GM23338 (cell line): ENCODE results near the gene TNRC18. TPM values are rescaled to one million over a fixed set of nuclear protein-coding genes. Genes with fewer than 3 reads are reported as not detected.
A peak's percentile ranks its signal among the peaks of the same experiment; 100 is the strongest.

Experiments
- ATAC-seq: fragments of 200-7000 bp; cut with Tn5 transposase; 3 replicates; pipeline ENCODE4 v1.9.1; 2020
- DNase-seq: peaks from one replicate; pipeline ENCODE4 v3.0.0-alpha.2; 2015; ENCODE audit warnings: low spot score
- H2AFZ ChIP-seq: fragments of 200-600 bp; sonication (generic); 2 replicates; pipeline ENCODE4 v1.8.0; 2016; ENCODE audit warnings: antibody characterized with exemption, mild to moderate bottlenecking, moderate library complexity
- H3F3A ChIP-seq: fragments of 200-600 bp; sonication (generic); replicated peaks from 2 replicates; pipeline ENCODE4 v1.8.0; 2017; ENCODE audit warnings: antibody characterized with exemption, mixed run types, low read depth
- H3K27ac ChIP-seq: fragments of 200-600 bp; sonication (generic); 2 replicates; pipeline ENCODE4 v1.6.1; 2016; ENCODE audit warnings: low read depth
- H3K27me3 ChIP-seq: fragments of 200-600 bp; sonication (generic); 2 replicates; pipeline ENCODE4 v1.8.0; 2016; ENCODE audit warnings: mild to moderate bottlenecking, mixed run types, moderate library complexity; ENCODE audit not compliant: insufficient read depth
- H3K36me3 ChIP-seq: fragments of 200-600 bp; sonication (generic); 2 replicates; pipeline ENCODE4 v1.8.0; 2016; ENCODE audit warnings: mild to moderate bottlenecking; ENCODE audit not compliant: insufficient read depth
- H3K4me1 ChIP-seq: fragments of 200-600 bp; sonication (generic); 2 replicates; pipeline ENCODE4 v1.8.0; 2016; ENCODE audit warnings: mild to moderate bottlenecking, moderate library complexity; ENCODE audit not compliant: insufficient read depth
- H3K4me2 ChIP-seq: fragments of 200-600 bp; sonication (generic); 2 replicates; pipeline ENCODE4 v1.7.1; 2017; ENCODE audit warnings: mixed run types
- H3K4me3 ChIP-seq: fragments of 200-600 bp; sonication (generic); 2 replicates; pipeline ENCODE4 v1.6.1; 2016; ENCODE audit warnings: mixed run types
- H3K79me2 ChIP-seq: fragments of 200-600 bp; sonication (generic); replicated peaks from 2 replicates; pipeline ENCODE4 v1.8.0; 2017; ENCODE audit warnings: mild to moderate bottlenecking; ENCODE audit not compliant: insufficient read depth
- H3K9me2 ChIP-seq: fragments of 200-600 bp; sonication (generic); 2 replicates; pipeline ENCODE4 v1.8.0; 2017; ENCODE audit not compliant: insufficient read depth
- H4K20me1 ChIP-seq: fragments of 200-600 bp; sonication (generic); replicated peaks from 2 replicates; pipeline ENCODE4 v1.8.0; 2017; ENCODE audit warnings: mild to moderate bottlenecking; ENCODE audit not compliant: insufficient read depth
- H3K27ac Mint-ChIP-seq: 2 replicates; pipeline ENCODE4 v1.8.0; 2020; ENCODE audit warnings: inconsistent platforms, mild to moderate bottlenecking, moderate library complexity, mixed read lengths
- H3K27me3 Mint-ChIP-seq: 3 replicates; pipeline ENCODE4 v1.8.0; 2022; ENCODE audit warnings: low read depth, mild to moderate bottlenecking, moderate library complexity, mixed read lengths, inconsistent platforms; ENCODE audit not compliant: insufficient read depth, poor library complexity
- H3K36me3 Mint-ChIP-seq: 3 replicates; pipeline ENCODE4 v1.8.0; 2021; ENCODE audit warnings: low read depth, mild to moderate bottlenecking, inconsistent platforms, moderate library complexity, mixed read lengths
- H3K4me1 Mint-ChIP-seq: 3 replicates; pipeline ENCODE4 v1.8.0; 2020; ENCODE audit warnings: mild to moderate bottlenecking, inconsistent platforms, mixed read lengths
- H3K4me3 Mint-ChIP-seq: 3 replicates; pipeline ENCODE4 v1.8.0; 2021; ENCODE audit warnings: moderate library complexity, mild to moderate bottlenecking, inconsistent platforms, mixed read lengths
- H3K9me3 Mint-ChIP-seq: 3 replicates; pipeline ENCODE4 v1.8.0; 2020; ENCODE audit warnings: moderate library complexity, mild to moderate bottlenecking, inconsistent platforms, mixed read lengths
- NANOG ChIP-seq: IDR thresholded peaks from 2 replicates; pipeline ENCODE4 v1.6.1; 2016; ENCODE audit warnings: antibody characterized with exemption, borderline replicate concordance
- POLR2AphosphoS5 ChIP-seq: IDR thresholded peaks from 2 replicates; pipeline ENCODE4 v1.6.1; 2016; ENCODE audit warnings: antibody characterized with exemption, low read depth
- STAT1 ChIP-seq: IDR thresholded peaks from one replicate; pipeline ENCODE4 v1.6.1; 2016; ENCODE audit warnings: antibody characterized with exemption; ENCODE audit not compliant: unreplicated experiment
- ZNF114 ChIP-seq: fragments of 250-450 bp; sonication (Bioruptor Pico); IDR thresholded peaks from 2 replicates; pipeline ENCODE4 v1.5.0; 2020; ENCODE audit warnings: mild to moderate bottlenecking, moderate library complexity
- ZNF331 ChIP-seq: fragments of 250-450 bp; sonication (Bioruptor Pico); IDR thresholded peaks from 2 replicates; pipeline ENCODE4 v1.5.0; 2020; ENCODE audit warnings: low read depth, mild to moderate bottlenecking, moderate library complexity
- polyA plus RNA-seq: library from polyadenylated mRNA; unstranded; fragments of >200 nt; fragmentation: Nextera tagmentation; extraction: Ambion mirVana; gene quantifications from 2 replicates; pipeline ENCODE4 v1.2.1, GENCODE V29; 2016
- total RNA-seq: library from RNA; depleted of rRNA; stranded (reverse); fragments of >200 nt; shearing (Covaris generic); gene quantifications from 2 replicates; pipeline ENCODE4 v1.2.3, GENCODE V29; 2014
- TF ChIP-seq, protein P1 (sequence below): IDR thresholded peaks from 2 replicates; pipeline ENCODE4 v1.6.1; 2016; ENCODE audit warnings: antibody characterized with exemption
- TF ChIP-seq, protein P2 (sequence below): IDR thresholded peaks from one replicate; pipeline ENCODE4 v1.6.1; 2018; ENCODE audit warnings: antibody characterized with exemption; ENCODE audit not compliant: unreplicated experiment
- TF ChIP-seq, protein P3 (sequence below), 2 experiments: fragments of 200-600 bp in 1 of 2; sonication (generic) in 1 of 2; conservative IDR thresholded peaks; 2 replicates each; pipeline versions ENCODE4 v1.5.1 to v1.6.1; 2016 to 2017; ENCODE audit warnings: antibody characterized with exemption in 2 of 2, low read depth in 2 of 2, mild to moderate bottlenecking in 2 of 2, moderate library complexity in 1 of 2

Gene TNRC18
- total and polyA plus RNA-seq, 2 experiments from 2014 or later: 2.1 to 17.5 TPM

DNA sequence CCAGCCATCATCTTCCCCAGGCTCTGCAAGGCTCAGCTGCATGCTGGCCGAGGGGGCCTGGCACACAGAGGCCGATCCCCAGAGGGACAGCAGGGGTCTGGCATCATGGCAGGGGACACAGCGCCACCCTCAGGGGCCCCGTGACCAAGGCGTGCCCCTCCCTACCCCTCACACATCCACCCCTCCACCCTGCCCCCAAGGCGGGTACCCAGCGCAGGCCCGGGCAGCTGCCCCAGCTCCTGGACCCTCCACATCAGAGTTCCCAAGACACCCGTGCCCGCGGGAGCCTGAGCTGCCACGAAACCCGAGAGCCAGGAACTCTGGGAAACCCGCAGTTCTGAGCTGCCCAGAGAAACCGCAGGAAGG lies 46.5 kb upstream of the TNRC18 start:
- H3K4me1 Mint-ChIP-seq: no peaks in the 10 kb centered on the region; the same call in 2 of the 3 replicates

DNA sequence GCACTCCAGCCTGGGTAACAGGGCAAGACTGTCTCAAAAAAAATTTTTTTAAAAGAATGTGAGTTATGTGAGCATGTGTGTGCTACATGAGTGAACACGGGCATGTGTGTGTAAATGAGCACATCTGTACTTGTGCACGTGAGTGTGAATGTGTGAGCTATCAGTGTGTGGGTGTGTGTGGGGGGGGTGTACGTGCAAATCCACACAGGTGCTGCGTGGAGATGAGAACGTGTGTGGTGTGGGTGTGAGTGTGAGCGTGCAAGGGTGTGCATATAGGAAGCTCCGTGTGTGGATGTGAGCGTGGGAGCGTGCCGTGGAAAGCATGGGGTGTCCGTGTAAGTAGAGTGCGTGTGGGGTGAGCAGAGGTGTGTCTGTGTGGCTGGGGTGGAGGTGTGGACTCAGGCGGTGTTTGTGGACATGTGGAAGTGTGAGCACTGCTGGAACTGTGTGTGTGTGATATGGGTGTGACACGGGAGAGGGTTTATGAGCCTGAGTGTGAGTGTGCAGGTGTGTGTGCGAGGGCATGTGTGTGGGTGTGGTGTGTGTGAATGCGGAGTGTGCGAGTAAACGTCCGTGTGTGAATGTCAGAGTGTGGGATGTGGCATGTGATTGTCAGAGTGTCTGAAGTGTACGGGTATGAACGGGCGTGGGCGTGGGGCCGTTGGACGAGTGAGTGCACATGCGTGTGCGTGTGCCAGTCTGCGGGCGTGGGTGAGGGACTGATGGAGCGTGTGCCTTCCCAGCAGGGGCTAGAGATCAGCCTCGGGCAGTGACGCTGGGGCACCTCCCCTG lies 45.9 kb upstream of the TNRC18 start:
- H3K27me3 ChIP-seq: no peaks in the 10 kb centered on the region
- H3K4me3 Mint-ChIP-seq: no peak overlapping the region
- H3K27me3 Mint-ChIP-seq: peaks cover 10% of the 10 kb centered on the region
- H4K20me1 ChIP-seq: no peaks in the 10 kb centered on the region
- TF ChIP-seq ZNF331 (CRISPR knock-in tag) (no peak), STAT1 (no peak), POLR2AphosphoS5 (no peak), NANOG (no peak), ZNF114 (CRISPR knock-in tag) (no peak)
- TF ChIP-seq, protein P1, sequence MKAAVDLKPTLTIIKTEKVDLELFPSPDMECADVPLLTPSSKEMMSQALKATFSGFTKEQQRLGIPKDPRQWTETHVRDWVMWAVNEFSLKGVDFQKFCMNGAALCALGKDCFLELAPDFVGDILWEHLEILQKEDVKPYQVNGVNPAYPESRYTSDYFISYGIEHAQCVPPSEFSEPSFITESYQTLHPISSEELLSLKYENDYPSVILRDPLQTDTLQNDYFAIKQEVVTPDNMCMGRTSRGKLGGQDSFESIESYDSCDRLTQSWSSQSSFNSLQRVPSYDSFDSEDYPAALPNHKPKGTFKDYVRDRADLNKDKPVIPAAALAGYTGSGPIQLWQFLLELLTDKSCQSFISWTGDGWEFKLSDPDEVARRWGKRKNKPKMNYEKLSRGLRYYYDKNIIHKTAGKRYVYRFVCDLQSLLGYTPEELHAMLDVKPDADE: no peak
- TF ChIP-seq, protein P2, sequence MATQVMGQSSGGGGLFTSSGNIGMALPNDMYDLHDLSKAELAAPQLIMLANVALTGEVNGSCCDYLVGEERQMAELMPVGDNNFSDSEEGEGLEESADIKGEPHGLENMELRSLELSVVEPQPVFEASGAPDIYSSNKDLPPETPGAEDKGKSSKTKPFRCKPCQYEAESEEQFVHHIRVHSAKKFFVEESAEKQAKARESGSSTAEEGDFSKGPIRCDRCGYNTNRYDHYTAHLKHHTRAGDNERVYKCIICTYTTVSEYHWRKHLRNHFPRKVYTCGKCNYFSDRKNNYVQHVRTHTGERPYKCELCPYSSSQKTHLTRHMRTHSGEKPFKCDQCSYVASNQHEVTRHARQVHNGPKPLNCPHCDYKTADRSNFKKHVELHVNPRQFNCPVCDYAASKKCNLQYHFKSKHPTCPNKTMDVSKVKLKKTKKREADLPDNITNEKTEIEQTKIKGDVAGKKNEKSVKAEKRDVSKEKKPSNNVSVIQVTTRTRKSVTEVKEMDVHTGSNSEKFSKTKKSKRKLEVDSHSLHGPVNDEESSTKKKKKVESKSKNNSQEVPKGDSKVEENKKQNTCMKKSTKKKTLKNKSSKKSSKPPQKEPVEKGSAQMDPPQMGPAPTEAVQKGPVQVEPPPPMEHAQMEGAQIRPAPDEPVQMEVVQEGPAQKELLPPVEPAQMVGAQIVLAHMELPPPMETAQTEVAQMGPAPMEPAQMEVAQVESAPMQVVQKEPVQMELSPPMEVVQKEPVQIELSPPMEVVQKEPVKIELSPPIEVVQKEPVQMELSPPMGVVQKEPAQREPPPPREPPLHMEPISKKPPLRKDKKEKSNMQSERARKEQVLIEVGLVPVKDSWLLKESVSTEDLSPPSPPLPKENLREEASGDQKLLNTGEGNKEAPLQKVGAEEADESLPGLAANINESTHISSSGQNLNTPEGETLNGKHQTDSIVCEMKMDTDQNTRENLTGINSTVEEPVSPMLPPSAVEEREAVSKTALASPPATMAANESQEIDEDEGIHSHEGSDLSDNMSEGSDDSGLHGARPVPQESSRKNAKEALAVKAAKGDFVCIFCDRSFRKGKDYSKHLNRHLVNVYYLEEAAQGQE: no peak
- DNase-seq: no peak
- H3K27ac Mint-ChIP-seq: no peak overlapping the region
- no peak overlapping the region for H3K4me3 ChIP-seq
- H3K4me1 Mint-ChIP-seq: no peaks in the 10 kb centered on the region; the same call in 2 of the 3 replicates
- H3K4me2 ChIP-seq: no peak overlapping the region
- ATAC-seq: no peak
- no peak overlapping the region for H3K27ac ChIP-seq
- no peak overlapping the region for H2AFZ ChIP-seq
- H3K79me2 ChIP-seq: no peaks in the 10 kb centered on the region
- H3K4me1 ChIP-seq: no peaks in the 10 kb centered on the region
- H3K36me3 Mint-ChIP-seq: no peaks in the 10 kb centered on the region; the same call in 2 of the 3 replicates
- no peaks in the 10 kb centered on the region for H3K36me3 ChIP-seq
- no peaks in the 10 kb centered on the region for H3F3A ChIP-seq
- no peaks in the 10 kb centered on the region for H3K9me2 ChIP-seq
- no peaks in the 10 kb centered on the region; the same call in 2 of the 3 replicates for H3K9me3 Mint-ChIP-seq

More for the DNA sequence above, 46.5 kb upstream of the TNRC18 start:
- Histone ChIP-seq H3F3A (no peaks in the 10 kb centered on the region), H3K27me3 (no peaks in the 10 kb centered on the region), H3K36me3 (no peaks in the 10 kb centered on the region), H3K9me2 (no peaks in the 10 kb centered on the region), H3K27ac (no peak overlapping the region), H3K4me3 (no peak overlapping the region), H3K4me1 (no peaks in the 10 kb centered on the region), H3K4me2 (no peak overlapping the region), H3K79me2 (no peaks in the 10 kb centered on the region), H4K20me1 (no peaks in the 10 kb centered on the region), H2AFZ (no peak overlapping the region)
- Mint-ChIP-seq H3K9me3 (no peaks in the 10 kb centered on the region; the same call in 2 of the 3 replicates), H3K36me3 (no peaks in the 10 kb centered on the region; the same call in 2 of the 3 replicates), H3K27ac (no peak overlapping the region), H3K27me3 (peaks cover 10% of the 10 kb centered on the region), H3K4me3 (no peak overlapping the region)
- ATAC-seq (peak; percentile 64), DNase-seq (peak; percentile 25)
- TF ChIP-seq ZNF331 (CRISPR knock-in tag): no peak
- TF ChIP-seq, protein P3, sequence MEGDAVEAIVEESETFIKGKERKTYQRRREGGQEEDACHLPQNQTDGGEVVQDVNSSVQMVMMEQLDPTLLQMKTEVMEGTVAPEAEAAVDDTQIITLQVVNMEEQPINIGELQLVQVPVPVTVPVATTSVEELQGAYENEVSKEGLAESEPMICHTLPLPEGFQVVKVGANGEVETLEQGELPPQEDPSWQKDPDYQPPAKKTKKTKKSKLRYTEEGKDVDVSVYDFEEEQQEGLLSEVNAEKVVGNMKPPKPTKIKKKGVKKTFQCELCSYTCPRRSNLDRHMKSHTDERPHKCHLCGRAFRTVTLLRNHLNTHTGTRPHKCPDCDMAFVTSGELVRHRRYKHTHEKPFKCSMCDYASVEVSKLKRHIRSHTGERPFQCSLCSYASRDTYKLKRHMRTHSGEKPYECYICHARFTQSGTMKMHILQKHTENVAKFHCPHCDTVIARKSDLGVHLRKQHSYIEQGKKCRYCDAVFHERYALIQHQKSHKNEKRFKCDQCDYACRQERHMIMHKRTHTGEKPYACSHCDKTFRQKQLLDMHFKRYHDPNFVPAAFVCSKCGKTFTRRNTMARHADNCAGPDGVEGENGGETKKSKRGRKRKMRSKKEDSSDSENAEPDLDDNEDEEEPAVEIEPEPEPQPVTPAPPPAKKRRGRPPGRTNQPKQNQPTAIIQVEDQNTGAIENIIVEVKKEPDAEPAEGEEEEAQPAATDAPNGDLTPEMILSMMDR (conservative IDR thresholded peaks at IDR 0.05; ENCODE audit: low read depth in 2 of 2): peak in 1 of 2 experiments; percentile 67; a peak in 2 of 4 replicates
